Naive thymus-derived CD4-positive, alpha-beta T cell (primary cell): Measurements from ENCODE around the gene RGMB. TPM values are rescaled to one million over a fixed set of nuclear protein-coding genes. Genes with fewer than 3 reads are reported as not detected.

Experiments
- ATAC-seq: fragments of 150-1000 bp; cut with Tn5 transposase; 2 replicates; pipeline ENCODE4 v1.10.0; 2021; ENCODE audit warnings: mild to moderate bottlenecking, moderate library complexity
- CTCF ChIA-PET: fragments of 350-600 bp; sonication (Branson Sonifier 250); formaldehyde crosslinking; loops from one replicate; lab custom pipeline; 2021; ENCODE audit warnings: antibody characterized with exemption; lab: Charles Lee
- POLR2A ChIA-PET: fragments of 350-600 bp; sonication (Branson Sonifier 250); formaldehyde crosslinking; loops from one replicate; lab custom pipeline; 2021; ENCODE audit warnings: antibody characterized with exemption, inconsistent platforms; lab: Charles Lee
- DNase-seq, 9 donors: peaks; one replicate each; pipeline versions ENCODE4 v3.0.0 to v3.0.0-alpha.2; 2020 to 2022; ENCODE audit warnings: mixed read lengths in 1 of 9
- H3K27ac ChIP-seq: one replicate; pipeline ENCODE4 v1.7.0; 2013; ENCODE audit warnings: mild to moderate bottlenecking, low read depth, low read length, moderate library complexity
- H3K27me3 ChIP-seq, 2 donors: one replicate each; pipeline ENCODE4 v1.7.0; 2013; ENCODE audit warnings: low read length in 2 of 2, mild to moderate bottlenecking in 2 of 2, moderate library complexity in 2 of 2; ENCODE audit not compliant: control insufficient read depth in 2 of 2, insufficient read depth in 2 of 2
- H3K36me3 ChIP-seq, 3 experiments: 1 replicate in 2 of 3; 2 replicates in 1 of 3; pipeline ENCODE4 v1.7.0; 2013; ENCODE audit warnings: low read length in 3 of 3, mild to moderate bottlenecking in 3 of 3, moderate library complexity in 1 of 3; ENCODE audit not compliant: insufficient read depth in 3 of 3, control insufficient read depth in 2 of 3
- H3K4me1 ChIP-seq, 2 donors: one replicate each; pipeline ENCODE4 v1.7.0; 2013; ENCODE audit warnings: low read length in 2 of 2, mild to moderate bottlenecking in 2 of 2, moderate library complexity in 1 of 2; ENCODE audit not compliant: control insufficient read depth in 2 of 2, insufficient read depth in 2 of 2
- H3K4me3 ChIP-seq: 2 replicates; pipeline ENCODE4 v1.7.0; 2013; ENCODE audit warnings: mild to moderate bottlenecking, low read length
- H3K9me3 ChIP-seq, 3 experiments: 1 replicate in 2 of 3; 2 replicates in 1 of 3; pipeline ENCODE4 v1.7.0; 2013; ENCODE audit warnings: low read length in 3 of 3; ENCODE audit not compliant: control insufficient read depth in 2 of 3
- H3K27ac Mint-ChIP-seq, 9 donors: one replicate each; pipeline ENCODE4 v1.8.0; 2020 to 2022; ENCODE audit warnings: mixed read lengths in 9 of 9, mild to moderate bottlenecking in 8 of 9, moderate library complexity in 5 of 9, inconsistent platforms in 2 of 9
- H3K27me3 Mint-ChIP-seq, 5 donors: one replicate each; pipeline ENCODE4 v1.8.0; 2021 to 2022; ENCODE audit warnings: mixed read lengths in 5 of 5, mild to moderate bottlenecking in 1 of 5
- H3K36me3 Mint-ChIP-seq, 5 donors: one replicate each; pipeline ENCODE4 v1.8.0; 2020 to 2022; ENCODE audit warnings: mixed read lengths in 5 of 5, mild to moderate bottlenecking in 3 of 5, inconsistent platforms in 1 of 5
- H3K4me1 Mint-ChIP-seq, 7 donors: one replicate each; pipeline ENCODE4 v1.8.0; 2020 to 2022; ENCODE audit warnings: mixed read lengths in 7 of 7, mild to moderate bottlenecking in 3 of 7, inconsistent platforms in 1 of 7
- H3K4me3 Mint-ChIP-seq, 10 donors: one replicate each; pipeline ENCODE4 v1.8.0; 2020 to 2022; ENCODE audit warnings: mild to moderate bottlenecking in 10 of 10, mixed read lengths in 10 of 10, moderate library complexity in 6 of 10, inconsistent platforms in 2 of 10
- H3K9me3 Mint-ChIP-seq, 11 donors: one replicate each; pipeline ENCODE4 v1.8.0; 2020 to 2022; ENCODE audit warnings: mixed read lengths in 11 of 11, mild to moderate bottlenecking in 4 of 11, inconsistent platforms in 1 of 11, moderate library complexity in 1 of 11
- intact Hi-C, 2 donors: fragments of 100-400 bp; cut with micrococcal nuclease; formaldehyde crosslinking; loops; one replicate each; pipeline ENCODE4 v1.15.1; 2023
- polyA plus RNA-seq, 2 donors: library from polyadenylated mRNA; unstranded; fragments of 300-500 nt; fragmentation: Illumina TruSeq; gene quantifications; one replicate each; pipeline ENCODE4 v1.2.3, GENCODE V29; 2021
- total RNA-seq, 6 experiments: library from RNA in 5 of 6; stranded (reverse) in 5 of 6; gene quantifications; 1 replicate in 5 of 6; 2 replicates in 1 of 6; pipeline ENCODE4 v1.2.3 and lab custom pipeline; 2021 to 2026

The RGMB gene
- total and polyA plus RNA-seq, 7 experiments from 2014 or later, result 0.41 to 22.4 (median 9.5) TPM

- Histone ChIP-seq H3K9me3 (no peaks in the 10 kb centered on the region), H3K27me3 (peaks cover 0 to 3% of the 10 kb centered on the region in 2 donors), H3K27ac (no peak overlapping the region), H3K4me3 (no peak overlapping the region), H3K36me3 (no peaks in the 10 kb centered on the region), H3K4me1 (peaks cover 7 to 12% of the 10 kb centered on the region in 2 donors)
- intact Hi-C loops, result loop anchor here in 1 of 2 donors (5.0 to 10.0 kb wide), 2 partner anchors 151 to 1234 kb away; no protein-coding TSS in a partner anchor
- ATAC-seq (no peak), DNase-seq (no peak)
- no peak overlapping the region for H3K27ac Mint-ChIP-seq
- CTCF ChIA-PET, result no interaction called here
- POLR2A ChIA-PET, result no interaction called here
- peaks cover 10 to 22% (median 17%) of the 10 kb centered on the region in 7 donors for H3K4me1 Mint-ChIP-seq
- peaks cover 0 to 3% (median 0%) of the 10 kb centered on the region in 5 donors for H3K36me3 Mint-ChIP-seq
- H3K9me3 Mint-ChIP-seq, result peaks cover 0 to 4% (median 0%) of the 10 kb centered on the region in 11 donors
- H3K4me3 Mint-ChIP-seq, result no peak overlapping the region
- peaks cover 31 to 70% (median 47%) of the 10 kb centered on the region in 5 donors for H3K27me3 Mint-ChIP-seq
Observed at GRCh38 chr5:98765815-98766214, 7.6 kb upstream of the RGMB start.

DNA sequence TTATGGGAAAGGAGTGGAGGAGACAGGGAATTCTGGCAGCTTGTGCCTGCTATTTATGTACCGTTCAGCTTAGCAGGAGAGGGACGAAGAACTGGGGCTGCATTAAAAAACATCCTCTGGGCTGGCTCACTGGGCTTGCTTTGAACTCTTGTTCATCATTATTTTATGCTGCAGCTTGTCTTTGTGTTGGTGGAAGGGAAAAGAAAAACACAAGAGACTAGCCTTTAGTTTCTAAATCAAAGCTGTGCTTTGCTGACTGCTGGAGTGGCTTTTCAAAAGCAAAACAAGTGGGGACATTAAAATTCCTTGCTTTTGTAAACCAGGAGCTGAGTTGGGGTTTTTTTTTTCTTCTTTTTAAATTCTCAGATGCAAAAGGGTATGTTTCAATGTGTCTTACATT lies 5.9 kb upstream of the RGMB start:
- Mint-ChIP-seq H3K27ac (peak overlapping the region in 1 of 9 donors; percentile 16), H3K36me3 (peaks cover 0 to under 1% (median 0%) of the 10 kb centered on the region in 5 donors), H3K27me3 (peaks cover 29 to 76% (median 42%) of the 10 kb centered on the region in 5 donors), H3K4me1 (peaks cover 22 to 38% (median 31%) of the 10 kb centered on the region in 7 donors), H3K4me3 (peak overlapping the region in 7 of 10 donors; percentile 2 to 100 (median 89)), H3K9me3 (peaks cover 0 to 2% (median 0%) of the 10 kb centered on the region in 11 donors)
- ChIA-PET CTCF (interaction anchor here (0.7 to 3.6 kb wide), 5 partner anchors 10 to 1949 kb away, joined by 4 to 23 read pairs (median 5); no protein-coding TSS in a partner anchor), POLR2A (interaction anchor here (1.0 kb wide), 1 partner anchor 29 kb away, joined by 3 read pairs; no protein-coding TSS in a partner anchor)
- Histone ChIP-seq H3K27me3 (peaks cover 0 to 3% of the 10 kb centered on the region in 2 donors), H3K36me3 (no peaks in the 10 kb centered on the region), H3K27ac (no peak overlapping the region), H3K9me3 (no peaks in the 10 kb centered on the region), H3K4me3 (no peak overlapping the region), H3K4me1 (peaks cover 12 to 21% of the 10 kb centered on the region in 2 donors)
- intact Hi-C loops, result loop anchor here in 1 of 2 donors (5.0 to 10.0 kb wide), 2 partner anchors 153 to 1235 kb away; no protein-coding TSS in a partner anchor
- ATAC-seq, result no peak
- no peak for DNase-seq

DNA sequence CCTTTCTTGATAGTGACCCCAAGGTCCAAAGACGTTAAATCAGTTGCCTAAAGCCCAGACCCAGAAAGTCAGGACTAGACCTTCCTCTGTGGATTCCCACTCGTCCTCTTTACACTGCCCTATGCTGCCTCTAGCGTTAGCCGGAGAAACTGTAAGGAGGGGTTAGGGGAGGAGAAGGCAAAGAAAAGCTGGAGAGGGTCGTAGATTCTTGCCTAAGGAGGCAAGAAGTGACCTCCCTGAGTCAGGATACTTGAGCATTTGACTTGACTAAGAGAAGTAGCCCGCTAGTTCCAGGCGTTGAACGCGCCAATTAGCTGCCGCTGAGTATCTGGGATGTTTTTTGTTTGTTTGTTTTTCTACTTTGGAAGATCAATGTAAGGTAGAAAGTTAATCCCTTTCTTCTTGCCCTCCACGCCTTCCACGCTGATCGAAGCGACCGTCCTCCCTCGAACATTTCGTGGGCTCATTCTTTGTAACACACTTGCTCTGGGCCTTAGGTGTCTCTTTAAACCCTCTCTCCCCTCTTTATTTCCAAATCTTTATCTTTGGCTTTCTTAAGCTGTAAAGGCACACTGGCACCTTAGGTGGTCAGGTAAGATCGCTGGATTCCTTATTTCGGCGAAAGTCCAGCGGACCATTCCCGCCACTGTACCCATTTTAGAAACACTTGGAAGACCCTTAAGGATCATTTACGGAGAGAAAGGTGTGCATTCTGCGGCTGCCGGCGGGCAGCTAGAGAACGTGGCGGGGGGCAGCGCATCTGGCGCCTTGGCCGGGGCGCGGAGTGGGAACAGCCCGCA lies 5.1 kb upstream of the RGMB start:
- Histone ChIP-seq H3K4me1 (peaks cover 19 to 25% of the 10 kb centered on the region in 2 donors), H3K36me3 (no peaks in the 10 kb centered on the region), H3K9me3 (no peaks in the 10 kb centered on the region), H3K27ac (no peak overlapping the region), H3K4me3 (peak overlapping the region; percentile 65), H3K27me3 (peaks cover 0 to 6% of the 10 kb centered on the region in 2 donors)
- intact Hi-C loops, result loop anchor here (2.0 to 10.0 kb wide), 3 partner anchors 154 to 1236 kb away; no protein-coding TSS in a partner anchor
- Mint-ChIP-seq H3K4me1 (peaks cover 22 to 45% (median 38%) of the 10 kb centered on the region in 7 donors), H3K9me3 (no peaks in the 10 kb centered on the region), H3K27ac (peak overlapping the region in 3 of 9 donors; percentile 50 to 60 (median 58)), H3K36me3 (no peaks in the 10 kb centered on the region), H3K27me3 (peaks cover 22 to 81% (median 40%) of the 10 kb centered on the region in 5 donors), H3K4me3 (peak overlapping the region; percentile 78 to 100 (median 96))
- ATAC-seq (peak; percentile 38), DNase-seq (peak in 7 of 9 donors; percentile 23 to 43 (median 27))
- ChIA-PET CTCF (interaction anchor here (0.6 to 3.6 kb wide), 10 partner anchors 10 to 1736 kb away, joined by 3 to 23 read pairs (median 4); no protein-coding TSS in a partner anchor), POLR2A (interaction anchor here (0.6 kb wide), 1 partner anchor 1743 kb away, joined by 3 read pairs; no protein-coding TSS in a partner anchor)

DNA sequence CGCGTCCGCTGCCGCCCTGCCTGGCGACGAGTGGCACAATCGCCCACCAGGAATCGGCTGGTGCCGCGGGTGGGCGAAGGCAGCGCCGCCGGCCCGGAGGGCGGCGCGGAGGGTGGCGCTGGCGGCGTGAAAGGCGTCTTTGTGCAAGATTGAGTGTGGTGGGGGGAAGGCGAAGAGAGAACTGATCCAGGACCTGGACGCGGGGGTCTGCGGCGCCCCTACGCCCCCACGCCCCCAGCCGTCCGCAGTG lies 4.6 kb upstream of the RGMB start:
- peaks cover 22 to 45% (median 38%) of the 10 kb centered on the region in 7 donors for H3K4me1 Mint-ChIP-seq
- POLR2A ChIA-PET, result interaction anchor here (0.6 kb wide), 1 partner anchor 1744 kb away, joined by 3 read pairs; no protein-coding TSS in a partner anchor

GRCh38 chr5:98769210-98769958 lies 4.1 kb upstream of the RGMB start:
- H3K27me3 ChIP-seq, result peaks cover 0 to 6% of the 10 kb centered on the region in 2 donors
- no peak overlapping the region for H3K27ac ChIP-seq
- peaks cover 13 to 75% (median 29%) of the 10 kb centered on the region in 5 donors for H3K27me3 Mint-ChIP-seq
- ChIA-PET CTCF (interaction anchor here (0.6 to 3.6 kb wide), 9 partner anchors 9 to 1225 kb away, joined by 3 to 23 read pairs (median 3); no protein-coding TSS in a partner anchor), POLR2A (interaction anchor here (0.6 to 1.9 kb wide), 4 partner anchors 26 to 1744 kb away, joined by 3 to 7 read pairs (median 3); no protein-coding TSS in a partner anchor)
- H3K4me3 Mint-ChIP-seq, result peak overlapping the region; percentile 89 to 100 (median 96)
- no peaks in the 10 kb centered on the region for H3K9me3 ChIP-seq
- peak in 7 of 9 donors; percentile 34 to 54 (median 50) for DNase-seq
- no peaks in the 10 kb centered on the region for H3K36me3 ChIP-seq
- no peaks in the 10 kb centered on the region for H3K36me3 Mint-ChIP-seq
- intact Hi-C loops, result loop anchor here (1.0 to 10.0 kb wide), 4 partner anchors 27 to 1237 kb away; no protein-coding TSS in a partner anchor
- no peak for ATAC-seq
- peaks cover 19 to 25% of the 10 kb centered on the region in 2 donors for H3K4me1 ChIP-seq
- H3K27ac Mint-ChIP-seq, result peak overlapping the region in 4 of 9 donors; percentile 32 to 93 (median 74)
- H3K4me1 Mint-ChIP-seq, result peaks cover 23 to 47% (median 40%) of the 10 kb centered on the region in 7 donors
- no peaks in the 10 kb centered on the region for H3K9me3 Mint-ChIP-seq
- peak overlapping the region; percentile 65 for H3K4me3 ChIP-seq

More for the DNA sequence above, 4.6 kb upstream of the RGMB start:
- H3K4me3 ChIP-seq, result peak overlapping the region; percentile 65
- intact Hi-C loops, result loop anchor here (1.0 to 10.0 kb wide), 4 partner anchors 27 to 1237 kb away; no protein-coding TSS in a partner anchor
- H3K27ac Mint-ChIP-seq, result no peak overlapping the region
- DNase-seq (peak in 1 of 9 donors; percentile 39), ATAC-seq (no peak)
- H3K36me3 Mint-ChIP-seq, result no peaks in the 10 kb centered on the region
- peaks cover 0 to 6% of the 10 kb centered on the region in 2 donors for H3K27me3 ChIP-seq
- peaks cover 18 to 78% (median 34%) of the 10 kb centered on the region in 5 donors for H3K27me3 Mint-ChIP-seq
- no peaks in the 10 kb centered on the region for H3K9me3 Mint-ChIP-seq
- H3K4me3 Mint-ChIP-seq, result peak overlapping the region; percentile 78 to 100 (median 96)
- CTCF ChIA-PET, result interaction anchor here (0.7 to 3.6 kb wide), 8 partner anchors 9 to 45 kb away, joined by 3 to 23 read pairs (median 4); no protein-coding TSS in a partner anchor
- no peaks in the 10 kb centered on the region for H3K36me3 ChIP-seq
- no peak overlapping the region for H3K27ac ChIP-seq
- H3K9me3 ChIP-seq, result no peaks in the 10 kb centered on the region
- H3K4me1 ChIP-seq, result peaks cover 19 to 25% of the 10 kb centered on the region in 2 donors
